HG02885 (cell line): ENCODE measurements around the gene IGFN1.

Experiments used
- ATAC-seq: cut with Tn5 transposase; IDR thresholded peaks from one replicate; pipeline ENCODE4 v1.9.1; 2021; ENCODE audit warnings: mild to moderate bottlenecking; ENCODE audit not compliant: unreplicated experiment, poor library complexity

Gene IGFN1

GRCh38 chr1:201183753-201184152 lies 6.9 kb upstream of the IGFN1 start:
- ATAC-seq: no peak

- ATAC-seq: no peak
Measured at GRCh38 chr1:201184307-201185122, 6.1 kb upstream of the IGFN1 start.

DNA sequence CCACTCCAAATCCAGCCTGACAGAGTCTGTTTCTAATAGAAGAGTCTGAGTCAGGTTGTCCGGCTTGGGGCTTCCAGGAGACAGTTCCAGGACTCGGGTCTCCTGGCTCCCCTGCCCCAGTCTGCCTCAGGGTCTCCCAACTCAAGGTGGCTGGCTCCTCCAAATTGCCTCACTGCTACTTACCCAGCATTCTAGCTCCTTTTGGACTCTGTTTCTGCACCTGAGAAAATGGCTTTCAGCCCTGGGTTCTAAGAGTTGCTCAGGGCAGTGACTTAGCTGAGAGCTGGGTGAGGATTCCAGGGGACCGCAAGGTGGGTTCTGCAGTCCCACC lies 5.5 kb upstream of the IGFN1 start:
- ATAC-seq: no peak

- no peak for ATAC-seq
Measured at GRCh38 chr1:201185527-201186128, 5.0 kb upstream of the IGFN1 start.

DNA sequence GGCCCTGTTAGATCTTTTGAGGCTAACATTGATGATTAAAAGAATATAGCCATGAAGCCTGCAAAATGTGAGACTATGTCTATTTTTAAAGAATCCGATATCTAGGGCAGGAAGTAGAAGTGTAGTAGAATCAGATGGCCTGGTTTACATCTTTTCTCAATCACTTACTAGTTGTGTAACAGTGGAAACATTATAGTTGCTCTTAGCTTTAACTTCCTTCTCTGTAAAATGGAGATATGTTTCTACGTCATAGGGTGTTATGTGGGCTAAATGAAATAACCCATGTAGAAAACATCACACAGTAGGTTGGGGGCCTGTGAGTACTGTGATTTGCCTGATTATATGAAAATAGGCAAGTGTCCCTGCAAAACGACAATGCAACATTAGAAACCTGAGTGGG lies 4.4 kb upstream of the IGFN1 start:
- no peak for ATAC-seq

GRCh38 chr1:201189085-201189484 lies 1.5 kb upstream of the IGFN1 start:
- no peak for ATAC-seq

DNA sequence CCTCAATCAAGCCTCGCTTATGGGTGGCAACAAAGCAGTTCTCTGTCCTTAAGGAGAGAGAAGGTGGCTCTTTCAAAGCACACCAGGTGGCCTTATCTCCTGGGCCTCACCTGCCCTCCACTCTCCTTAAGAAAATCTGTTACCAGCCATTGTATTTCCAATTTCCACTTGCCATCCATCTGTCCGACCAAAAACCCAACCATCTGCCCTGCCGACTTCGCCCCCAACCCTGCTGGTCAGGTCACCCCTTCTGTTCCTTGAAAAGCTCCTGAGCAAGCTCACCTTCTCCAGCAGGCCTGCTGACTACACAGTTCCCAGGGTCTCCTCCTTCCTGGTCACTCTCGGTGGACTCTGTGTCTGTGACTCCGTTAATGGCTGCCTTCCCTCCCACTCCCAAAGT lies 619 bp upstream of the IGFN1 start:
- ATAC-seq: no peak

DNA sequence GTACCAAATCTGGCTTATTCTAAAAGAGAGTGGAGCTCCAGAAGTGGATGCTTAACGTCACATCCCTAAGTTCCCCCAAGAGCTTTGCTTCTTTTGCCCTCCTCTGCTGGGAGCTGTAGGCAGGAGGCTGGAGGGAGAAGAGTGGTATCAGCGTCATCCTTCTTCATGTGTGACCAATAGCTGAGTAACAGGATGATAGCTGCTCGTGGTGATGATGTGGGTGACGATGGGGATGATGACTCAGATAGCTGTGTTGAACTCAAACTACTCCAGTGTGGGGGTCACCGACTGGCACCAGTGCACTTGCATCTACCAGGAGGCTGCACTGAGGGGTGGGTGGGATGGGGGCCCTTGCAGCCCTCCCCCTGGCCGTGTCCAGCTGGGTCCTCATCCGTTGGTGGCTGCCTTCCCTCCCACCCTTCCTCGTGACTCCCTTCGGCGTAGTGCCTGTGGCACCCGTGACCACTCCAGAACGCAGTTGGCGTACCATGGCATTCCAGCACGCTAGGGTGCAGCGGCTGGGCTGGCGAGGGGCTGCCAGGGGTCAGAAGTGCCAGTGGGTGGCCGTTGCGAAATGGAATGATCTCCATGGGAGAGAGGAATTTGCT lies 1.1 kb downstream of the IGFN1 start:
- ATAC-seq: no peak

GRCh38 chr1:201192261-201192788 lies 1.7 kb downstream of the IGFN1 start:
- ATAC-seq: no peak

DNA sequence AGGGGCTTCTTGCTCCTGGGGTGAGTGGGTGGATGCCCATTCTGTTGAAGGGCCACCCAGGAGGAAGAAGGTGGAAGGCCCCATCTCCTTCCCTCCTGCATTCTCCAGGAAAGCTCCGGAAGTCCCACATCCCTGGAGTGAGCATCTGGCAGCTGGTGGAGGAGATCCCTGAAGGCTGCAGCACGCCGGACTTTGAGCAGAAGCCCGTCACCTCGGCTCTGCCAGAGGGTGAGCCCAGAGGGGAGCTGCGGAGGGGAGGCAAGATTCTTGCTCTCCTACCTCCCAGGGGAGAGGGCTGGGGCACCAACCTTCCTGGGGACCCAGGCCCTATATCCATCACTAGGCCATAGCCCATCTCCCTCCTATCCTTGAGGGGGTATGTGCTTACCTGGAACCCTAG lies 3.4 kb downstream of the IGFN1 start:
- ATAC-seq: no peak

- no peak for ATAC-seq
Measured at GRCh38 chr1:201198598-201198997, 8.0 kb downstream of the IGFN1 start.

DNA sequence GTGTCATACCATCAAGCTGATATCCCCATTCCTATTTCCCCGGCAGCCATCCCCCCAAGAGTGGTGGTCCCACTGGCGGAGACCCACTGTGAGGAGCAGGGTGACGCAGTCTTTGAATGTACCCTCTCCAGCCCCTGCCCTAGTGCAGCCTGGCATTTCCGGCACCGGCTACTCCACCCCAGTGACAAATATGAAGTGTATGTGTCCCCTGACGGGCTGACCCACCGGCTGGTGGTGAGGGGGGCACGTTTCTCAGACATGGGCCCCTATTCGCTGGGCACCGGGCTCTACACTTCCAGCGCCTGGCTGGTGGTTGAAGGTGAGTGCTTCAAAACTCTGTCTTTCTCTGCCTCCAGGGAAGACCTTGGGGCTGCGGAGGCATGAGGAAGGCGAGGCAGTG lies 14.4 kb downstream of the IGFN1 start:
- ATAC-seq: no peak

- no peak for ATAC-seq
Measured at GRCh38 chr1:201206176-201206575, 15.6 kb downstream of the IGFN1 start.

- ATAC-seq: no peak
Measured at GRCh38 chr1:201207046-201207445, 16.4 kb downstream of the IGFN1 start.

DNA sequence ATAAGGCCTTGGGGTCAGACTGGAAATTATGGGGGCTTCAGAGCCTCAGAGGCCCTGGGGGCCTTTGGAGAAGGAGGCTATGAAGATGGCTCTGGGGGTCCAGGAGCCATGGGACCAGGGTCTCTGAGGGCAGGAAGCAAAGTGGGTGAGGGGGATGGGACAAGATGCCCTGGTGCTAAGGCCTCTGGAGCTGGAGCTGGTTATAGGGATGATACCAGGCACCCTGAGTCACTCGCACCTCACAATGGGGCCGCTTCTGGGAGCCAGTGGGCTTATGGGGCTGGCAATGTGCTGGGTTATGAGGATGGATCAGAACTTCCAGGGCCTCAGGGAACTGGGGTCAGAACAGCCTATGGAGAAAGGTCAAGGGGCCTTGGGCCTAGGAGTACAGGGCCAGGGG lies 17.6 kb downstream of the IGFN1 start:
- no peak for ATAC-seq

DNA sequence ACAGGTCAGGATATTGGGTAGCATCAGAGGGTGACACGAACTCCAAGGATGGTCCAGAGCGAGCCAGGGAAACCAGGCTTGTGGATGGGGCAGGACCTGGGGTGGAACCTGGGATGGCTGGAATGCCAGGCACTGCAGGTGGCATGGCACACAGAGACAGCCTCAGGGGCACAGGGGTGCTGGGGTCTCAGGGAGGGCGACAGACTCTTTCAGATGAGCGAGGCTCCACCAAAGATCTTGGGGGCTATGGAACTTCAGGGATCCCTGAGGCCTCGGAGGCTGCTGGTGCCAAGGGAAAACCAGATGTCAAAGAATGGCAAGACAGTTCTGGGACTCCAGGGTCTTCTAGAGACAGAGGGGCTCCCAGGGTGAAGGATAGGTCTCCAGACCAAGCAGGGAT lies 21.4 kb downstream of the IGFN1 start:
- no peak for ATAC-seq

GRCh38 chr1:201212461-201213055 lies 21.9 kb downstream of the IGFN1 start:
- ATAC-seq: no peak

- ATAC-seq: no peak
Measured at GRCh38 chr1:201213106-201213770, 22.6 kb downstream of the IGFN1 start.

- no peak for ATAC-seq
Measured at GRCh38 chr1:201213926-201214325, 23.3 kb downstream of the IGFN1 start.

GRCh38 chr1:201214461-201214860 lies 23.8 kb downstream of the IGFN1 start:
- no peak for ATAC-seq

DNA sequence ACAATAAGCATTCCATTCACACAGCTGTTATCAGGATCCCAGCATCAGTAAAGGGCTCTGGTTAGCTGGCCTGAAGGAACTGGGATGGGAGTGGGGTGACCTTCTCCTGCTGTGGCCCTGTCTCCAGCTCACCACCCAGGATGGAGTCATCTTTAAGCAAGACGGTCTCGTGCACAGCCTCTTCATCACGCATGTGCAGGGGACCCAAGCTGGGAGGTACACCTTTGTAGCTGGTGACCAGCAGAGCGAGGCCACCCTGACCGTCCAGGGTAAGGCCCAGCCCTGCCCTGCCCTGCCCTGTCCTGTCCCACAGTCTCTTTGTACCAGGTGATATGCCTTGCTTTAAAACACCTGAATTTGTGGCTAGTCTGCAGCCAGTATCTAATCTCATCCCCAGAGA lies 24.3 kb downstream of the IGFN1 start:
- no peak for ATAC-seq
